Body of pancreas (tissue), 4 donors: ENCODE data around the gene TMEM43.

ENCODE experiments used
- CTCF ChIP-seq, 7 experiments: fragments of 450-650 bp in 4 of 7; fragments of 200-600 bp in 3 of 7; sonication (generic) in 3 of 7; IDR thresholded peaks; one replicate each; pipeline ENCODE4 v1.5.1; 2016 to 2019; ENCODE audit warnings: antibody characterized with exemption in 7 of 7
- POLR2A ChIP-seq, 3 donors: fragments of 450-650 bp; IDR thresholded peaks; one replicate each; pipeline ENCODE4 v1.6.1; 2016; ENCODE audit warnings: antibody characterized with exemption in 3 of 3, mild to moderate bottlenecking in 2 of 3

GRCh38 chr3:14146381-14147065 is 21.7 kb downstream of the TMEM43 start:
- TF ChIP-seq CTCF (IDR thresholded peaks at IDR 0.05) (no peak), POLR2A (IDR thresholded peaks at IDR 0.05) (no peak)
